ENCODE data around the gene CR1. TPM values are rescaled to one million over a fixed set of nuclear protein-coding genes. Genes with fewer than 3 reads are reported as not detected.

CR1 gene
- total and polyA plus RNA-seq, 9 of the 15 experiments (the other 6 are each of a cell fraction or from before 2014, with no cell fraction given): 0.07 to 0.47 (median 0.18) TPM

DNA sequence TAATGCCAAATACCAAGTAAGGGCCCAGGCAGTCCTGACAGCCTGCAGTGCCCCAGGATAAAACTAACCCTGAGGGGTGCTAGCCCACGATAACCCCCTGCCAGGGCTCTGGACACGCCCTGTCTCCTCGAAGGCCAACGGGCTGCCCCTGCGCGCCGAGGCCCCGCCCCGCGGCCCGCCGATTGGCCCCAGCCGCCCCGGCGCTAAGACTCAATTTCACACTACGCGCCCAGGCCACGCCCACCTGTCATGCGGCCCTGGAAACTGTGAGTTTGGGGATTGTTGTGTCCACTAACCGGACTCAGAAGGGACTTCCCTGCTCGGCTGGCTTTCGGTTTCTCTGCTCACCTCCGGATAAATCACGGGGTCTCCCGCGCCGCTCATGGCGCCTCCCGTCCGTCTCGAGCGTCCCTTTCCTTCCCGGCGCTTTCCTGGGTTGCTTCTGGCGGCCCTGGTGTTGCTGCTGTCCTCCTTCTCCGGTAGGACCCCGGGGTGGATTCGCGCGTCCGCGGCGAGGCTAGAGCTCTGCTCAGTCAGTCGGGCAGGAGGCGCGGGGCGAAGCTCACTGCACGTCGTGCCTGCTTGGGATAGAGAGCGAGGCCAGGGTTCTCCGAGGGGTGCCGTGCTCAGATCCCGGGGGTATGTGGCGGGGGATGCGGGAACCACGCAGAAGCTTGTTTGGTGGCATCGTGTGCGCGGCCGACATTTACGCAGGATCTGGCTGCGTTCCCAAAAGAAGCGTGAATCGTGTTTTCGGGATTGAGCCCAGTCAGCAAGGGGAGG lies 149.1 kb downstream of the CR1 start, which contains the start of gene CR1L (continued):
- TF ChIP-seq MGA (IDR thresholded peaks at IDR 0.05) (peak; percentile 93), CEBPB (tag; IDR thresholded peaks at IDR 0.05) (no peak), JUND (IDR thresholded peaks at IDR 0.05; ENCODE audit: borderline replicate concordance, low read depth, low read length) (peak; percentile 33; the same call in 1 of the 2 replicates), JUND (tag; IDR thresholded peaks at IDR 0.05; ENCODE audit: borderline replicate concordance, low read depth, low read length) (no peak), ZNF764 (CRISPR knock-in tag; IDR thresholded peaks at IDR 0.05; ENCODE audit: low read depth) (no peak), ARID3A (IDR thresholded peaks at IDR 0.05; ENCODE audit: borderline replicate concordance, low read depth, low read length) (no peak), CHD2 (IDR thresholded peaks at IDR 0.05; ENCODE audit: low read depth, low read length) (no peak), RBM22 (IDR thresholded peaks at IDR 0.05; ENCODE audit: low read depth, low read length, poor library complexity, severe bottlenecking) (no peak), MYNN (IDR thresholded peaks at IDR 0.05) (no peak; the same call in 1 of the 2 replicates), MYNN (CRISPR knock-in tag; IDR thresholded peaks at IDR 0.05) (no peak), ZNF431 (CRISPR knock-in tag; IDR thresholded peaks at IDR 0.05) (peak; percentile 23; the same call in 1 of the 2 replicates), MXI1 (IDR thresholded peaks at IDR 0.05; ENCODE audit: low read depth, low read length) (peak; percentile 82)
- TF ChIP-seq, protein P1, sequence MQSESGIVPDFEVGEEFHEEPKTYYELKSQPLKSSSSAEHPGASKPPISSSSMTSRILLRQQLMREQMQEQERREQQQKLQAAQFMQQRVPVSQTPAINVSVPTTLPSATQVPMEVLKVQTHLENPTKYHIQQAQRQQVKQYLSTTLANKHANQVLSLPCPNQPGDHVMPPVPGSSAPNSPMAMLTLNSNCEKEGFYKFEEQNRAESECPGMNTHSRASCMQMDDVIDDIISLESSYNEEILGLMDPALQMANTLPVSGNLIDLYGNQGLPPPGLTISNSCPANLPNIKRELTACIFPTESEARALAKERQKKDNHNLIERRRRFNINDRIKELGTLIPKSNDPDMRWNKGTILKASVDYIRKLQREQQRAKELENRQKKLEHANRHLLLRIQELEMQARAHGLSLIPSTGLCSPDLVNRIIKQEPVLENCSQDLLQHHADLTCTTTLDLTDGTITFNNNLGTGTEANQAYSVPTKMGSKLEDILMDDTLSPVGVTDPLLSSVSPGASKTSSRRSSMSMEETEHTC (IDR thresholded peaks at IDR 0.05): peak; percentile 61; the same call in 1 of the 2 replicates
